ENCODE data around the gene ADAMTS8. TPM values are rescaled to one million over a fixed set of nuclear protein-coding genes. Genes with fewer than 3 reads are reported as not detected.
A peak's percentile ranks its signal among the peaks of the same experiment; 100 is the strongest.

ADAMTS8 gene
- polyA plus RNA-seq, 3 donors = 2.7 to 2.8 (median 2.7) TPM

DNA sequence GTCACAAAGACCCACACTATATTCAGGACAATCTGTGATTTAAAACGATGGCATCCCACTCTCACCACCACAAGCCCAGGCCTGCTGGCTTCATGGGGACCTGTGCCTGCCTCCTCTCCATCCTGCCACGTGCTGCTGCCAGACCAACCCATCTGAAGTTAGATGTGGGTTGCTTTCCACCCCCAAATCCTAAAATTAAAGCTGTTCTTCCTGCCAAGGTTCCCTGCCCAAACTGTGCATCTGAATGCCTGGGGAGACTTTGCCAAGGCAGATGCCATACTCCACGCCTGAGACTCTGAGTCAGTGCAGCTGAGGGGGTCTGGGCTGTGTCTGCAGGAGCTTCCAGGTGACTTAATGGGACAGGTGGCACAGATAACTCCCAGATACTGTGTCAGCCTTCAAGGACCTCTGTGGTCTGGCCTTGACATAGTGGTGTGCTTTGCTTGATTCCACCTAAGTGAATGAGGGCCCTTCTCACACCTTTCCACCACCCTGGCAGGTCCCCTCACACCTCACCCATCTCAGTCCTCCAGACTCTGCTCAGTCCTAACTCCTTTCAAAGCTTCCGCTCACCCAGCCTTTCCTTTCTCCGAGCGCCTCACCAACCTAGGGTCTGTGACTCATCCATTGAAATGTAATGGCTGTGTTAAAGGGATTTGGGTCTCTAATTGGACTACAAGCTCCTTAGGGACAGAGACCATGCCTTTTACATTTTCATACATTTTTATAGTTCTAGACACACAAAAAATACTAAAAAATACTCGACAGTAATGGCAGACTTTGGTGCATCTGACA is 18.6 kb downstream of the ADAMTS8 start:
- DNase-seq (ENCODE audit: extremely low read depth in 1 of 11, low read depth in 9 of 11, low spot score in 4 of 11) = no peak

DNA sequence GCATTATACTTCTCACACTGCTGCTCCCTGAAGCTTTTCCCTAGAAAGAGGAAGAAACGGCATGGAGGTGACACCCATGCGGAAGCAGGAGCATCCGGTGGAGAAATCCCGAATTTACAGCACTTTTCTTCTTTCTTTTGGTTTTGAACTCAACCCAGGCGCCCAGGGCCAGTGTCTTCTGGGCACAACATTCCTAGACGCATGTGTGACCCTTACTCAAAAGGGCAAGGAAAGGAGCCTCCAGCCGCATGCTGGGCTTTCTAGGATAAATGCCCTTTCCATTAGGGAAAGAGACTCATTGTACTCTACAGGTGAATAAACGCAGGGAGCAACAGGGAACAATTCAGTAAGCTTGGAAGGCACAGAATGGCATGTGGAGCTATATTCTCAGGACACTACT is 19.5 kb downstream of the ADAMTS8 start:
- DNase-seq (ENCODE audit: extremely low read depth in 1 of 11, low read depth in 9 of 11, low spot score in 4 of 11) = no peak

DNA sequence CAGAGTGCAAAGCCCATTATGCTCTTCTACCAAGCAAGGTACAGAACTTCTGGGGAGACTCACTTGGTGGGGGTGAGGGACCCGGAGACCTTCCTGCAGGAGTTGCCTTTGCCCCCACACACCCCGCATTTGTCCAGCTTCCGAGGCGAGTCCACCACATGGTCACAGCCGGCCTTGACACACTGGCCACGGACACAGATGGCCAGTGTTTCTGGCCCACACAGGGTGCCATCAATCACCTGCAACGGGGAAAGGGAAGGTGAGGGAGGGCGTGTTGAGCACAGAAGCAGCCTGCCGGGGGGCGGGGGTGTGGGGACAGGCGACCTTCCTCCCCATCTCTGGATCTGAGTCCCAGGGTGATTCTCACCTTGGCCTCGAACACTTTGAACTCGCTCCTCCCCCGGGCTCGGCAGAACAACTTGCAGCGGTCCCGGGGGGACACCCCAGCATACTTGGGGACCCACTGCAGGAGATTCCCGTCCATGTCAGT is 20.0 kb downstream of the ADAMTS8 start:
- DNase-seq (ENCODE audit: extremely low read depth in 1 of 11, low read depth in 9 of 11, low spot score in 4 of 11) = no peak

DNA sequence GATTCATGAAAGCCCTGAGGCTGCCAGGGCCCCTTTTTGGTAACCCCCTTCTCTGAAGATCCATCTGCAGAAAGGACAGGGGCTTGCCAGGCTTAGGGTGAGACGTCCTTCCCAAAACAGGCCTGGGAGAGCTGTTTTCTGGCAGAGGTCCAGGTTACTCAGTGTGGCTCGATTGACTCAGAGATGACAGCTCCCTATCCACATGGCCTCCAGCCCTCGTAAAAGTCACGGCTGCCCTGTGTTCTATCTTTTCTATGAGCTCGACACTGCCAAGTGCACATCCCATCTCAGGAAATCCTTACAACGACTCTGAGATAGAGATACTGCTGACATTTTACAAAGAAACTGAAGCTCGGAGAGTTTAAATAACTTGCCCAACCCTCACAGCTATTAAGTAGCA is 20.4 kb downstream of the ADAMTS8 start:
- no peak for DNase-seq (ENCODE audit: extremely low read depth in 1 of 11, low read depth in 9 of 11, low spot score in 4 of 11)

DNA sequence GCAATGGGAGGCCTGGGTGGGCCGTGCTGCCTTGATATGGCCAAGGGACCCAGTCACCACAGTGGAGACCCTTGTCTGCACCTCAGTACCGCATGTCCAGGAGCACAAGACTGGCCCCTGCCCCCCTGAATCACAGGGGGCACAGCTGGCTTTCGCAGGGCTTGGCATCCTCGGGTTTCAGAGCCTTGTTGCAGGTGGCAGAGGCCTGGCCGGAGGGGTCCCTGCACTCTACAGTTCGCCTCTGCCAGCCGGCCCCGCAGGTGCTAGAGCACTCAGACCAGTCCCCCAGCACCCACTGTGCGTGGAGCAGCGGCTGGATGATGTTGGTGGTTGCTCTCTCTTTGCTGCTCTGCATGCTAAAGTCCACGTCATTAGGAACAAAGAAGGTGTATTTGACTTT is 23.0 kb downstream of the ADAMTS8 start:
- DNase-seq (ENCODE audit: extremely low read depth in 1 of 11, low read depth in 9 of 11, low spot score in 4 of 11) = no peak

DNA sequence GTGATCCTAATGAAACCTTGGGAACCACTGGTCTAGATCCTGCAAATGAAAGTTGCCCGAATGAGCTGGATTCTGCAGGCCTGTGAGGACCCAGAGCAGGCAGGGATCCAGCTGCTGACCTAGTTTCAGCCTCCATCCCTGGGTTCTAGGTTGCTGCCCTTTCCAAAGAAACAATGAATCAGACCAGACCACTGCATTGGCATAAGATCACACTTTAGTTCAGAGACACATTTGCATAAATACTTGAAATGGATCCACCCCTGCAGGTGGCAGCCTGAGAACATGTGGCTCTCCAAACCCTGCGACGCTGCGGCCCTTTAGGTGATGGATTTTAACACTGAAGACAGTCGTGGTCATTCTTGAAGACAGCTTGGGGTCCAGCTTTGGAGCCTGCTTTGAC is 23.7 kb downstream of the ADAMTS8 start:
- DNase-seq (ENCODE audit: extremely low read depth in 1 of 11, low read depth in 9 of 11, low spot score in 4 of 11) = no peak

DNA sequence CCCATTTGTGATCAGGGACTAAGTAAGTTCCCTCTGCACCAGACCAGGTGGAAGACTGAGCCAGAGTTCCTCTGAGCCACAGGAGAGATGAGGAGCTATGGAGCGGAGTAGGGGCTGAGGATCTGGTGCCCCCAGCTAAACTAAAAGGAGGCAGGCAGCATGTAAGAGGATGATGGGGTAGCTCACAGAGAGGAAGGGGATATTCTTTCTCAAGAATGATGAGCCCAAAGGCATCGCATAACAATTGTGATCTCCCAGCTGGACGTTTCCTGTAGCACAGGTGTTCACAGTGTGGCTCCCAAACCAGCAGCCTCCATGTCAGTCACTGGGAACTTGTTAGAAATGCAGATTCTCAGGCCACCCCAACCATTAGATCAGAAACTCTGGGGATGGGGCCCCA is 24.4 kb downstream of the ADAMTS8 start:
- DNase-seq (ENCODE audit: extremely low read depth in 1 of 11, low read depth in 9 of 11, low spot score in 4 of 11) = no peak

DNA sequence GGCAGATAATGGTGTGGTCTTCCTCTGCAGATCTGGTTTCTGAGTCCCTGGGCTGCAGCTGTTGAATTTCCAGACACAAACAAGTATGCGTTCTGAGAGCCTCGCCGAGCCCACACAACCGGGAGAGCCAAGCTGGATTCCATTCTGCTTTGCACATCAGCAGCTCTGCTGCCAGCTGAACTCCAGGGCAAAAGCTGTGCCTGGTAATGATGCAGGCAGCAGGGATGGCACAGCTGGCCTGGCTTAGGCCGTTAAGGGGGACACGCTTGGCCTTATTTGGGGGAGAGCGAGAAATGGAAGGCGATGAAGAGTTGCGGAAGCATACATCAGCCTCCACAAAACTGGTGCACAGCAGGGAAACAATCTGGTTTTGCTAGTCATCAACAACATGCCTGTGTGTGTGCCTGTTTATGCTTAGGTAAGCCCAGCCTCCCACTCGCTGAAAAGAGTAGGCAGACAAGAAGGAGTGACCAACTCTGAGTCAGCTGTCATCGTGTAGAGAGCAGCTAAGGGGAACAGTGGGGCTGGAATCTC is 25.1 kb downstream of the ADAMTS8 start:
- no peak for DNase-seq (ENCODE audit: extremely low read depth in 1 of 11, low read depth in 9 of 11, low spot score in 4 of 11)

DNA sequence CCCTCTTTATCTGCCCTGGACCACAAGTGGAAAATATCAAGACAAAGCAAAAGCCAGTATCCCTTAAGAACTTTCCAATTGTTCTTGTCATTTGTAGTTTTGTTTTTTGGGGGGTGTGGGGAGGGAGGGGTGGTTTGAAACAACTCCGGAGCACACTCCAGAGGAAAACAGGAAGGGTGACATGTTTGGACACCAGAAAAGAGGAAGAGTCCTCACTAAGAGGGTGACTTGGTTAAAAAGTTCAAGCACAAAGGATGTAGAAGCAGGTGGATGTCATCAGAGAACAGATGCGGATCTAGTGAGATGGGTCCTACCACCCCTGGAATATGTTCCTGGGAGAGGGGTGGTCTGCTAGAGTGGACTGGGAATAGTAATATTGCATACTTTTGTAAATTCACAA is 25.8 kb downstream of the ADAMTS8 start:
- DNase-seq (ENCODE audit: extremely low read depth in 1 of 11, low read depth in 9 of 11, low spot score in 4 of 11) = no peak

DNA sequence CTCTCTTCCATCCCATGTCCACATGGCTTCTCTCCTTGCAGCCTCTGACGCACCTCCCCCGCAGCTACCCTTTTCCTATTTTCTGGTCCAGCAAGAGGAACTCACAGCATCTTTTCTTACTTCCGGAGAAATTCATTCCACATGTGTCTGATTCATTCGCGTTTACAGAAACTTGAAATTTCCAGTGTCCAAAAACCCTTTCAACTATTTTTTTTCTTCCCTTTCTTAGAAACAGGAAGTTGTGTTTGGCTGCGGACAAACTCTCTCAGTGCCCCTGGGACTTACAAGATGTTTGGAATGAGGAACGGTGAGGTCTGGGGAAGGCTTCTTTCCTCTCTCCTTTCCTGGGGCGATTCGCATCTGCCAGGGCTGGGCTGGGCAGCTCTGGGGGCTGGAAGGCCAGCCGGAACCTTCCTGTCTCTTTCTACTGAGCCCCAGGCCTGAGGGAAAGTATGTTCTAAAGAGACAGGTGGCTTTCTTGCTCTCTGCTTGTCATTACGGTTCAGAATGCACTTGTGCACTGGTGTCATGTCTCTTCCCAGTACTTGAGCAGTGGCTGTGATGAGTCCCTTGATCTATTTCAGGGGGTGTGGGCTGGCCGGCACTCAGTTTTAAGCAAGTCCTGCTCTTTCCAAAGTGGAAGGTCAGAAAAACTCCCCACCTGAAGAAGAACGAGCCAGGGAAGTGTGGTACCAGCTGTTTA is 27.5 kb downstream of the ADAMTS8 start:
- DNase-seq (ENCODE audit: extremely low read depth in 1 of 11, low read depth in 9 of 11, low spot score in 4 of 11) = no peak

DNA sequence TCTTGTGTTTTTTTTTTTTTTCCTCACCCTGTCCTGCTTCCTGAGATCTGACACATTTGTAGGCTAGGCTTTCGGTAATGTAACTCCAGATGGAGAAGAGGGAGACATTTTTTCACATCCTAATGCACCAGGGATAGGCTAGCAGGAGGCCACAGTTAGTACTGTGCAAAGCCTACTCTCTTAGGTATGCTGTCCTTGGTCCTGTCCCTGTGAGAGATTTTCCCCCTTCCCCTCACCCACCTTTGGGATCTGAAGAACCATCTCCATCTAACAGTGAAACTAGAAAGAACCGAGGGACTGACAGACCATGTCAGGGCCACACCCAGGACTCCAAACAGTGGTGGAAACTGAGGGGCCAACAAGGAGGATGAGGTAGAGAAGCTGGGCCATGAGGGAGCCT is 29.2 kb downstream of the ADAMTS8 start:
- no peak for DNase-seq (ENCODE audit: extremely low read depth in 1 of 11, low read depth in 9 of 11, low spot score in 4 of 11)

DNA sequence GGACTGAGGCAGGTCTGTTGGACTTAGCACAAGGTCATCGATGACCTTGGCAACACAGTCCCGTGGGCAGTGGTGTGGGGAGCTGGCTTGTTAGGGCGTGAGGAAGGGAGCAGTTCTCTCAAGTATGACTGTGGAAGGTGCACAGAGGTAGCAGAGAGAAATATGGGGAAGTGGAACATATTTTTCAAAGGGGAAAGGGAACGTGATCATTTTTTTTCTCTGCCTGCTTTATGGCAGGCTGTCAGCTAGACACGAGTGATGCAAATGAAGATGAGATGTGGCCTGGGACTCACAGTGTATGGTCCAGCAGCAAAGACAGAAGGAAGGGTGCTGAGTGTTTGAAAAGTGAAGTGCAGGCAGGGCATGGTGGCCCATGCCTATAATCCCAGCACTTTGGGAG is 30.6 kb downstream of the ADAMTS8 start:
- no peak for DNase-seq (ENCODE audit: extremely low read depth in 1 of 11, low read depth in 9 of 11, low spot score in 4 of 11)

DNA sequence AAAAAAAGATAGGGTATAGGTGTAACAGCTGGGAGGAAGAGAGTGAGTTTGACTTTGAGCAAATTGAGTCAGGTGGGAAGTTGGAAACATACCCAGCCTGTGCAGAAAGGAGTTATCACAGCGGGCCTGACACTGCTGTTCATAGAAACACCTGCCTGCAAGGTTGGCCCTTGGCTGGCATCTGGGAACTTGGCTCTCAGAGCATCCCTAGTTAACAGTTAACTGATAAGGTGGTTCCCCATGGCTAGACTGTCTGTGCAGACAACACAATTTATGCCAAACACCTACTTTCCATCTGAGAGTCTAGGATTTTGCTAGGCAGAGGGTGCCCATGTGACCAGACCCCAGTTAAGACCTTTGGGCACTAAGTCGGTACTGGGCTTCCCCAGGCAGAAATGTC is 31.4 kb downstream of the ADAMTS8 start:
- DNase-seq (ENCODE audit: extremely low read depth in 1 of 11, low read depth in 9 of 11, low spot score in 4 of 11) = no peak

DNA sequence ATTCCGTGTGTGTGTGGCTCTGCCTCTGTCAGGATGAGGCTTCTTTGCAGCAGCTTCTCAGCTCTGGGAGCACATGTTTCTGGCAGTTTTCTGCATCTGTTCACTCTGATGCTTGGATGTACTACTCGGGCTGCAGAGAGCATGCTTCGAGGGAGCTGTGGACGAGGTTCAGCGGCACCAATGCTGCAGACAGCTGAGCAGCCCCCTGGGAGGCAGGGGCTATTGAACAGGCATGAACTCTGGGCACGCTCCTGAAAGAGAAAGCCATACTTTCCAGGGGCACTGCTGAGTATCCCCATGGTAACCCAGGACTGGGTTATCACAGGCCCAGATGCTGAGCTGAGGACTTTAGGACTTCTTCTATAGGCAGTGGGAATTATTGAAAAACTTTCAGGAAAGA is 33.8 kb downstream of the ADAMTS8 start:
- DNase-seq (ENCODE audit: extremely low read depth in 1 of 11, low read depth in 9 of 11, low spot score in 4 of 11) = no peak

DNA sequence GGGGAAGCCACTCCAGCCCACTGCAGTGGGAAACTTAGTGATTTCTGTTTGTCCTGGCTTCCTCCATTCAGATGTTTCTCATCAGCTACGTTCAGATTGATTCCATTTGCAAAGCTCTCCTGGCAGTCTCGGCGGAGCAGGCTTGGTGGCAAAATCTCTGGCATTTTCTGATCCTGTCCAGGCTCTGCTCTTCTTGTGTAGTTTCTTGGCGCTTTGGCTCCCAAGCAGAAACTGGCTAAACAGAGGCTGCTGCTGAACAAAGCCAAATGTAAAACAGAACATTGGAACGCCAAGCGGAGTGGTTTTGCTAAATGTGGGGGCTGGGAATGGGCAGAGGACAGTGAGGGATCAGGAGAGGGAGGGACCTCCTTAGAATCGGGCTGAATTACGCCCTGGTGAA is 36.7 kb downstream of the ADAMTS8 start:
- DNase-seq (ENCODE audit: extremely low read depth in 1 of 11, low read depth in 9 of 11, low spot score in 4 of 11) = no peak

DNA sequence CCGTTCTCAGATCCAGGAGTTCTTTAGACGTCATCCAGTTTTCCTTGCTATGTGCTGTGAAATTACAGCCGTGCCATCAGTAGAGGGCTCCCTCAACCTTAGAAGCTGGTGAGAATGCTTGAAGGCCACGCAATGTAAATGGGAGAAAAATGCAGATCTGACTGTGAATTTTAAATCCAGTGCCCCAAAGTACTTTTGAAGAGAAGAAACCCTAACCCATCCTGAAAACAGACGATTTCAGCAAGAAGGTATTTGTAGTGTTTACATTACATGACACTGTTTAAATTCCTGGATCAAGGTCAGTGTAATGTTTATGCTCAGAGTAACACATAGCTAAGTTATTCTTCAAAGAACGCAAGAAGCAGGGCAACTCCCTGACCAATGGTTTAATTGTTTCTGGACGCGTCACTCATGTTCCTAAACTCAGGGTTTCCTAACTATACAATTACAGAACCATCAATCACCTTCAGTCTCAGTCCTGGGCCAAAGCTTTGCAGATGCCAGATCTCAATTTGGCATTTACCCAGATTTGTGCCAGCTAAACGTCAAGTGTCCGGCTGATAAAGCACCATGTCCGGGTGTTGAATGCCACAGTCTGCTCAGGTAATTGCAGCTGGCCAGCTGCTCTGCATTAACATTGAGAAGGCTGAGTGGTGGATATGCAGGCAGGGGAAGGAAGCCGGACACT is 38.2 kb downstream of the ADAMTS8 start:
- peak in 3 of 11 donors; percentile 29 to 55 (median 32) for DNase-seq (ENCODE audit: extremely low read depth in 1 of 11, low read depth in 9 of 11, low spot score in 4 of 11)

DNA sequence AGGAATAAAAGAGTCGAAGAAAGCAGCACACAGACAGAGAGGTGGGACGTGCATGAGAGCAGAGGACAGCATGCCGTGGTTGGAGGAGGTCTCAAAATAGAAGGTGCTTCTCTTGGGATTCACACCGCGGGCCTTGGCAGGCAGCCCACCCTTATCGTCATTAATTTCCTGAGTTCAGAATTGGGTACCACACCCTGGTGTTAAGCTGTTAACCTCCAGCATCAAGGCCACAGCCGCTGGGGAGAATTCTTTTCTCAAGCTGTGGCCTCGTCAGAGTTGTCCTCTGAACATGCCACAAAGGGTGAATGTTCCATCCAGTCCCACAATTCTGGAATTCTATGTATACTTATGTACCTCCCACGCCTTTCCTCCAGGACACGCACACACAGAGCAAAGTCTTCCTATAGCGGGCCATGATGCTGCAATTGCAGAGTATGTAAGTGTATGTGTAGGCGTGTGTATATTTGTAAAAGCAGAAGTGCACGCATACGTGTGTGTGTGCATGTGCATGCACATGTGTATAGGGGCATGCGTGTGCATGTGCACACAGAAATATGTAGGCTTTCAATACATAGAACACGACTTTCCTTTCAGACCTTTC is 39.0 kb downstream of the ADAMTS8 start:
- no peak for DNase-seq (ENCODE audit: extremely low read depth in 1 of 11, low read depth in 9 of 11, low spot score in 4 of 11)

DNA sequence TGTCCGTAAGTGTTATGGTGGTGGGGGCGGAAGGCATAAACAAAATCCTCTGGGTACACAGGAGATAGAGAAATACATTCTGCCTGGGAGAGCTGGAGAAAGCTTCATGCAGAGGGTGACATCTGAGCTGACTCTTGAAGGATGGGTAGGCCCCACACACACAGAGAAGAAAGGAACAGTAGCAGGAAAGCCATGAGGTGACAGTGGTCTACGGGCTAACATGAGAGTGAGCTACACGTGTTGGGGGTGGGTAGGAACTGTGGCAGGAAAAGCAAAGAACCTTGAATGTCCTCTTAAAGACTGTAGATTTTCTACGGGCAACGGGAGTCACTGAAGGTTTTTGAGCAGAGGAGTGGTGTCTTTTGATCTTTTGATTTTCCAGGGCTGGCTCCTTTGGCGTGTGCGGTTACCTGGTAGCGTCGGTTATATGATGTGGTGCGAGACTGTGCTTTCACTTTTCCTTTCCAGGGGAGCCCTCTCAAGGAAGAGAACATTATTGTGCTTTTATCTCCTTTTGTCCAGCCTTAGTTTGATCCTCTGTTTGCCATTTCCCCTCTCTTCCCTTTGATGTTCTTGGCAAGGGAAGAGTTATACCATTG is 39.7 kb downstream of the ADAMTS8 start:
- DNase-seq (ENCODE audit: extremely low read depth in 1 of 11, low read depth in 9 of 11, low spot score in 4 of 11) = no peak

DNA sequence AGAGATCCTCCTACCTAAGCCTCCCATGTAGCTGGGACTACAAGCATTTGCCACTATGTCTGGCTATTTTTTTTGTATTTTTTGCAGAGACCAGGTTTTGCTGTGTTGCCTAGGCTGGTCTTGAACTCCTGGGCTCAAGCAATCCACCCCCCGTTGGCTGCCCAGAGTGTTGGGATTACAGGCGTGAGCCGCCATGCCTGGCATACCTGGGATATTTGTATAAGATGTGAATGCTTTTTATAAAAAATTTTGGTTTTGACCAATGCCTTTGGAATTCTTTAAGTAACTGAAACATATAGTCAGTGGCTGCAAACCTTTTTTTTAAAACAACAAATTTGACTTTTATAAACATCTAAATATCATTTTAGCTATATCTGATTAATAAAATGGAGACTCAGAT is 42.4 kb downstream of the ADAMTS8 start:
- DNase-seq (ENCODE audit: extremely low read depth in 1 of 11, low read depth in 9 of 11, low spot score in 4 of 11) = no peak

Data from renal cortex interstitium (tissue), 11 donors.